HG02973 (cell line): ENCODE measurements around the gene C9orf153.
"Not testable (repeated sequence)": the region's sequence is repeated elsewhere in the genome, so short reads cannot be mapped to it uniquely, and the experiment has no call there.

Source experiments
- ATAC-seq: cut with Tn5 transposase; IDR thresholded peaks from one replicate; pipeline ENCODE4 v1.9.1; 2021; ENCODE audit warnings: moderate library complexity; ENCODE audit not compliant: unreplicated experiment

C9orf153 gene

DNA sequence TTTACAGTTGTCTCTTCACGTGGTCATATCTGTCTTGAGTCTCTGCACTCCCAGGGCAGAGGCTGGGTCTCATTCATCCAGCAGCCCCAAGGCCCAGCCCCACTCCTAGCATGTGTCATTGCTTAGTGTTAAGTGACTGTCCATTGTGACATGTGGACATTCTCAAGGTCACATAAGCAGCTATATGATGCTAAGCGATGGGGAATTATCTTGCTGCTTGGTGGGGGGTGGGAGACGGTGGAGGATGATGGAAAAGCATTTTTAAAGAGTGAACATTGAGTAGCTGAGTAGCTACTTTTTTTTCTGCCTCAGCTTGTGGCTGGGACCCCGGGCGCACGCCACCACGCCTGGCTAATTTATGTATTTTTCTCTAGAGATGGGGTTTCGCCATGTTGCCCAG, at the start of gene C9orf153:
TSS of gene C9orf153 (minus strand) at position 101 of the 400 bp plus-strand sequence. CDS start 30,054 bp downstream, outside the sequence.
- no peak for ATAC-seq

DNA sequence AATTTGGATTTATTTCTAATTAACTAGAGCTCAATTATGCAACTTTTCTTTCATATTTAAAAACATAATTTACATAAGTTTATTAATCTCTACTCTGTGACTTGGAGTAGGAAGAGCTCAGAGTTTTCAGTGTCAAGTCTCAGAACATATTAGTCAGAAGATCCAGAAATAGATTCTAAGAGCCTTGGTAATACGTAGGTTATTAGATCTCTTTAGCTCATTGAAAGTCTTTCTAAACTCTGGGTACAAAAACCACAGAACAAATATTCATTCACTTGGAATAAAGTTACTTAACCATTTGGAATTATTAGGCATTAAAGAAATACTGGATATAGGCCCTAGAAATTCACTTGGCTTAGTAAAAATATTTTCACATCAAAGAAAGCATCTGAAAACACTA, 49.2 kb upstream of the C9orf153 start:
- no peak for ATAC-seq

DNA sequence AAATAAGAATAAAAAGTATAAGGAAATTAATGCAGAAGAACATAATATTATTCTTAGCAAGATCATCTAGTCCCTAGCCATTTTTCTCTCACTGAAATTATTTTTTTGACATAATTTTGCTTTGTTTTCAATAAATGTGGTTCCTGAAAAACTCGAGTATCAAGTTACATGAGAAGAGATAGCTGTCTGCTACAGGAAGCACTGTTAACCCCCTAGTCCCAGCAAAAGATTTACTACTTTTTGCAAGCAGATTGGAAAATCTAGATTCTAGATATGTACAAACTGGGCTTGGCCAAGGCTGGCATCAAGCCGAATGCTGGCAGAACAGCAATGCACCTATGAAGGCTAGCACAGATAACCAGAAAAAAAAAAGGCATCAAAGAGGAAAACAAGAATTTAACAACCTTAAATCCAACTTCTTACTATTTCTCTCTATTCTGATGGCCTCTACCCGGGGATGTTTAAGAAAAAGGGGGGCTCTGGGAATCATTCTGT, 44.8 kb upstream of the C9orf153 start:
- no peak for ATAC-seq

DNA sequence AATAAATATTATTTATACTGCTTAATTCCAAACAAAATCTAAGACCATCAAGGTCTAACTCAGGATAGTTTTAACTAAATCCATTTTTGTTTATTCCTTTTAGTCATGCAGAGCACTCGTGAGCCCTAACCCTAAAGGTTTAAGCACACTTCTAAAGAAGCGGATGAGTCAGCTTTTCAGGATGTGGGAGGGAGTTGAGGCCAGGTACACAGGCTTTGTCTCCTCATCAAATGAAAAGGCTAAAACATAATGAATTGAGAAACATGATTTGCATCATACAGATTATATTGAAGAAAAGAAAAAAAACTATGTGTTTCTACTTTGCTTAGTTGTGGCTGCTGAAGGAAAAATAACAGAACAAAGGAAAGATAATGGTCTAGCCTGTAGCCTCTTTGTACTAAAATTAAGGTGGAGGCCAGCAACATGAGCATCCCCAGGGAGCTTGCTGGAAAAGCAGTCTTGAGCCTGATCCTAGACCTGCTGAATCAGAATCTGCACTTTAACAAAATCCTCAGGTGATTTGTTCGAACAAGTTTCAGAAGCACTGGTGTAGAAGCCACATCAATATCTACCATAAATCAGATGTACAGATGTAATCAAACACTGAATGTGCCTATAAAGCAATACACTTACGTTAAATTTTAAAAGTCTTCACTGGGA, 44.0 kb upstream of the C9orf153 start:
- no peak for ATAC-seq

DNA sequence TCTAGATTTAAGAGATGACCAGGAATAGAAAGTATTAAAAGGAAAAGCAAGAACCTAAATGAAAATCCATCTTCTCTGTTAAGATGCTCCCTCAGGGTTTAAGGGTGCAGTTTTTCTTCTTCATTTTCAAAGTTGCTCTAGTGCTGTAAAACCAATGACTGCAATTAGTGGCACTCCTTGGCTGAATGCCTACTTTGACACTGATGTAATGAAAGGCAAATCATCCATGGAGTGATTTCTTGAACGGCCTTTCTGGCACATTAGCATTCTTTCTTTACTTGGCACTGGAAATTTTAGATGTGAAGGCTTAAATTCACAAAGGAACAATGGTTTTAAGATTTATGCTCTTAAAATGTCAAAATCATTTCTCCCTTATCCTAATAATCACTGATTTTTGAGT, 42.2 kb upstream of the C9orf153 start:
- no peak for ATAC-seq

DNA sequence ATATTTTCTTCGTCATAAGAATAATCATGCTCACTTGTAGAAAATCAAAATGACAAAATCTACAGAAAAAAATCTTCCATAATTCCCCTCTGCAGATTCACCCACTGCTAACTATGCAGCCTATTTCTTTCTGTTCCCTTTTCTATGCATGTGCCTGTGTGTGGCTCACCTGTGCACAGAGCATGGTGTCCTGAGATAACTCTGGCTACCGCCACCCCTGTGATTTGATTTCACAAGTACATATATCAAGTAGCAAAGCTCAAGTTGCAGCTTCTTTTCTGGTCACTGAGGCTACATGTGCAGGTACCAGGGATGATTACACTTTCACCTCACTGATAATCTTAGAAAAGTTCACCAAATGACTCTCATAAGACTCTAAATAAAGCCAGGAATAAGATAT, 41.2 kb upstream of the C9orf153 start:
- ATAC-seq = no peak

DNA sequence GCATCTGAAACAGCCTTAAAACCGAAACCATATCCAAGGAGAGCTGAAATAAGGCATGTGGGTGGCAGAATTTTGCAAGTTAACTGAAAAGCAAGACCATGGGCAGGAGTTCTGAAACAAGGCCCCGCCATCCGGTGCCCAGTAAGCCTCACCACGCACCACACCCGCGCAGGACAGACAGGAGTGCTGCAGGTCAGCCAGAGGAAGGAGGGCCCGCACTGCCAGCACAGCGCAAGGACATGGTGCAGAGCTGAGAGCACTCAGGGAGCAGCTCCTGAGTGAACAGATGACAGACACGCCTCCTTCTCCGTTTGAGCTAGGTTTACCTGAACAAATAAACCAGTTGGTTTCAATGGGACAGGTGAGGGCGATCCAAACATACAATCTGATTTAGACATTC, 39.4 kb upstream of the C9orf153 start:
- no peak for ATAC-seq

DNA sequence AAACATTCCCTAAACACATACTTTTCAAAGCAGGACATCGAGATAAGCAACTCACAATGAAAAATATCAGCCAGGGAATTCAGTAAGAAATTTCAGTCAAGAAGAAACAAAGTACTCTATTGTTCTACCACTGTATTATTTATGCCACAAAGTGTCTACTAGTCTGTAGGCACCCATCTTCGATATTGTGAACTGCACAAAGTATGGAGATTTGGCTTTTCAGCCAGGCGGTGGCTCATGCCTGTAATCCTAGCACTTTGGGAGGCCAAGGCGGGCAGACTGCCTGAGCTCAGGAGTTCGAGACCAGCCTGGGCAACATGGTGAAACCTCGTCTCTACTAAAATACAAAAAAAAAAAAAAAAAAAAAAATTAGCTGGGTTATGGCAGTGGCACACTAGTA, 30.9 kb upstream of the C9orf153 start:
- not testable (repeated sequence) for ATAC-seq

DNA sequence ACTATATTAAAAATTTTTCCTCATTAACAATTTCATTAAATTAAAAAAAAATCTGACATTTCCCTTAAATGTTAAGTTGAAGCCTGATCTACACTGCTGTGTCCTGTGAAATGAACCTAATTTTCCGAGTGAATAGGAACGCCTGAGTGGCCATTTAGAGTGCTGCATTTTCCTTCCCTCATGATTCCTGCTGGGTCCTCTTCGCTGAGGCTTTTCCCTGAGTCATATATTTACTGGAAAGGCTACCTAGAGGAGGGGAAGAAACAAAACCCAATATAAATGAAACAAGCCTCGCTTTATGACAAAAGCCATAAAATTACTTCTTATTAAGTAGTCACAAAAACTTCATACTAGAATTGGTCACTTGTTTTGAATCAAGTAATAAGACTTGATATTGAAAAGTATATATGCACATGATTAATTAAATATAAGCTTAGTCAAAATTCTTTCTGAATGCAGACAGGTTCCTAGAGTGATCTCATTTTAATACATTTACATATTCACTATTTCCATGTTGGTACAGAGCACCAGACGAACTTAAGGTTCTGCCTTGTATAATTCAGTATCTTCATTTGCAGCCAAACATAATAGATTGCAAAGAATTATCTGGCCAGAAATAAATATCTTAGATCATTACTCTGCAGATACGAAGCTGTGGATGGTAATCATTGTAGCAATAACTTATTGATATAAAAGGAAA, 29.2 kb upstream of the C9orf153 start:
- ATAC-seq = no peak

DNA sequence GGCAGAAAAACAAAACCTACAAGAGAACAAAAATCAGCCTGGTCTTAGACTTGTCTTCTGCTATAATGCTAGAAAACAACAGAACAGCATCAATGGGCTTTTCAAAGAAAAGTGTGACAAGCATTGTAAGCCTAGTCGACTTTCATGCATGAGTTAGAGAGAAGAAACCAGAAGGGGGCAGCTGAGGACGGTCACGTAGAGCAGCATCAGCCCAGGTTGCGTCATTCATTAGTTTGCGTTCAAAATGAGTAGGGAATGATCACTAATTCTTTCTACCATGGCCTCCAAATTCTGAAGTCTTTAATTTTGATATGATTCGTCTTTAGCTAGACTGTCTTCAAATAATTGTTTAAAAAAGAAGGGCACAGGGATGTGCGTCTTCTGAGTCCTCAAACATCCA, 27.6 kb upstream of the C9orf153 start:
- ATAC-seq = no peak

DNA sequence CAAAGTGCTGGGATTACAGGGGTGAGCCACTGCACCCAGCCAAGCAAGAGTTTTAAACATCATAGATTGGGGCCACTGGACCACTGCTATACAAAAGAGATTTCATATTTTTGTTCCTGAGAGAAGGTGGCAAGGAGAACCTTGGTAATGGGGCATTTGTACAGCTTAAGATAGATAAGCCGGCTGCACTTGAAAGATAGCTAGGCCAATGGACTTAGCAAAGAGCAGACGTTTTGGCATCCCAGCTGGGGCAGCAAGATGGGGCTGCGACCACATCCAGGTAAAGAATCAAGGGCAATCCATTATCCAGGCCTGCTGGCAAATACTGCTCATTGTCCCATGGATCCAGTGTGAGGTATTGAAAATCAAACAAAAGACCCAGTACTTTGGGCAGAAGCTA, 26.8 kb upstream of the C9orf153 start:
- ATAC-seq = no peak

DNA sequence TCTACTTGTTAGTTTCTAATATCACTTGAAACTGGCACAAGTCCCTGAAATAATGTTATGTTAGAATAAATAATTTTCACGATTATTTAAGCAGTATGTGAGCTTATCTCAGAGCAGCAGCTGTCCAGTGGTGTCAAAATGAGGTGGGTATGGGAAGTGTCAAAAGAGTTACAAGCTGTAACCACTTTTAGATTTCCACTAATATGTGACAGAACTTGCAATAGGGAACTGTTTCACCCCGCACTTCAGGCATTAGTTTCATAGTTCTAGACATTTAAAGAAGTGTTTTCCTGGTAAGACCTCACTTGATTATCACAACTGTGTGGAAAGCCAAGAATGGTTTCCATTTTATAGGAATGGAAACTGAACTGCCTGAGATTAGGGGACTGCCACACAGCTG, 25.8 kb upstream of the C9orf153 start:
- ATAC-seq = no peak

DNA sequence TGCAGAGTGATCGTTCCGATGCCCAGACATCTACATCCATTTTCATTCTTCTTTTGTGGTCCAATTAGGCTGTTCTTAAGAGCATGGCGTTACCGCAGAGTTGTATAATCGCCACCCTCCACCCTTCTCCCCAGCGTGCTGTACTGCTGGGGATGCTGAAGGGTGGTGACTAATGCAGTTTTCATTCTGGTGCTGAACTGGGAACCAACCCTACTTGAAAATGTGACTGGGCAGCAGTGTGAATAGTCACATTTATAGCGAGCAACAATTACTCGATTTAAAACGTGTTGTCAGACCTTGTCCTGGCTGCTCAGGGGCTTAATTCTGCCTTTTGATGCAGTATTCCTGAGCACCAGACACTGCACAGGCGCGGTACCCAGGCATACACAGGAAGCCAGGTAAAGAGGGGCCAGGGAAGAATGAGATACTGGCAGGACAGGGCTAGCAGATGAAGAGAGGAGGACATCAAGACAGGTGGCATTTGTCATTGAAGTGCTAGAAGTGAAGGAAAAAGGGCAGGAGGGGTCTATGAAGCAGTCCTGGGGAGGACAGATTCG, 23.6 kb upstream of the C9orf153 start:
- ATAC-seq = peak; percentile 5

DNA sequence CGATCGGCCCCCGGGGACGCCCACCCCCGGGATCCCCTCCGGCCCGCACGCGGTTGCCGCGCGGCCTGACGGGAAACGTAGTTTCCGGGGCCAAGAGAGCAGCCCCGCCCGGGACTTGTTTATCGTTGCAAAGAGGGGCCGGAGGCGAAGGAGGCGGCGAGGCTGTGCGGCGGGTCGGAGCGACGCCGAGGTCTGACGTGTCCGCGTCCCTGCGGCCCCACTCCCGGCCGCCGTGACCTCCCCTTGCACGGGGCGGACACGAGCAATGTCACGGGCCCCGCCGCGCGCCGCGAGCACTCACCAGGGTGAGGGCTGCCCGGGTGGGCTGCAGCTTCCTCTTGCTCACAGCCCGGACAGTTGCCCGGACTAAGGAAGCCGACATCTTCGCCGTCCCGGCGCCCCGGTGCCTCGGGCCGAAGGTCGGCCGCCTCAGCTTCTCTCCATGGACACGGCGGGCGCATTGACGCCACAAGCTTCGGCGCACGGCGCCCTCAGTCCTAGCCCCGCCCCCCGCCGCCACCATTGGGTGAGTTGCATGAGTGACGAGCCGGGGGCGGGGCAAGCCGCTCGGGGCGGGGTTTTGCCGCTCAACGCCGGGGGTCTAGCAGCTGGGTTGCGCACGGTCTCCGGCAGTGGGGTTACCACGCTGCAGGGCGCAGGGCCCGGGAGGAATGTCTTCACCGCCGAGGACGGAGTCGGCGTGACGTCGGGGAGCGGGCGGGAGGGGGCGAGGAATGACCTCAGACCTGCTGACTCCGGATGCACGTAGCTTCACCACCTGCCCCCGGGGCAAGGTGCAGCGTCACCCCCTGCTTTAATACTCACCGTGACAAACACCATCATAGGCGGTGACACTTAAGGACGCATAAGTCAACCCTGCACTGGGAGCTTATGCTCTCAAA, 22.9 kb upstream of the C9orf153 start, which contains the start of gene ISCA1:
TSS of gene ISCA1 (minus strand) at position 462 of the 902 bp plus-strand sequence. CDS start at position 382, 80 bp downstream.
- peak; percentile 74 for ATAC-seq

DNA sequence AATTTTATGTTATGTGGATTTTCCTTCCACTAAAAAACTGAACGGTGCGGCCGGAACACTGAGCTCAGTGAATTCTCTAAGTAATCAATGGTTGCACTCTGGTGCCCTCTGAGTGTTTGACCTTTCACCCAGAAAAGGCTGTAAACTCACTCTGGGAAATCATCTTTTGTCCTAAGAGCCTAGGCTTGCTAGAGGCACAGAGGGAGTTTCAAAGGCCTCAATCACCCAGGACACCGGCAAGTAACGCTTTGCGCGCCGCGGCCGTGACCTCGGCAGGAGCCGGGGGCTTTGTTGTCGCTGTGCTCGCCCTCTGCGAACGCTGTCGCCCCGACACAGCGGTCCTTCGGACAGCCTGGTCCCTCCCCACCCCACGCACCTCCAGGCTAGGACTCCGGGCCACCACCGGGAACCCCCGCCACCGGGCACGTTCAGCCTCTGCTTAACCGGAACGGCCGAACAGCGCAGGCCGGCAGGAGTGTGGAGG, 22.2 kb upstream of the C9orf153 start:
- ATAC-seq = peak; percentile 25

DNA sequence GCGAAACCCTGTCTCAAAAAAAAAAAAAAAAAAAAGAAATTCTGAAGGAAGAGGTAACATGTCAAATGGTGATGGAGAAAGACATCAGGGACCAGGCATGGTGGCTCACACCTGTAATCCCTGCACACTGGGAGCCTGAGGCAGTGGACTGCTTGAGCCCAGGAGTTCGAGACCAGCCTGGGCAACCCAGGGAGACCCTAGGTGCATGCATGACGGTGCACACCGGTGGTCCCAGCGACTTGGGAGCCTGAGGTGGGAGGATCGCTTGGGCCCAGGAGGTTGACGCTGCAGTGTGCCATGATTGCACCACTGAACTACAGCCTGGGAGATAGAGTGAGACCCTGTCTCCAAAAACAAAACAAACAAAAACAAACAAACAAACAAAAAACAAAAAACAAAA, 21.1 kb upstream of the C9orf153 start:
- ATAC-seq = no peak

DNA sequence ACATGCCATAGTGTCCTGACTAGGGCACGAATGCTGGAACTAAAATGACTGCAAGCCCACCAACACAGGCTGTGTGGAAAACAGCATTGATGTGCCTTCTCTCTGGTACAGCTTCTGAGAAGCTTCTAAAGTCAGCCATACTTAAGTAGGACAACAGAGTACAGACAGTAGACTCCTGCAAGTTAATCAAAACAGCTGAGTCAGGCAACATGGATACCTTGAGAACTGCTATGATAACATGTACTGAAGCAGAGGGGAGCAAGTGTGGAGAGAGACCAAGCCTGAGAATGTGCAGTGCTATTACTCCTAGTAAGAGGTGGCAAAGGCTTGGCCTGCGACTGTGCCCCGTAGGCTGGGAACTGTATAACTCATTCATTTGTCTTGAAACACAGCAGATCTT, 20.4 kb upstream of the C9orf153 start:
- no peak for ATAC-seq

DNA sequence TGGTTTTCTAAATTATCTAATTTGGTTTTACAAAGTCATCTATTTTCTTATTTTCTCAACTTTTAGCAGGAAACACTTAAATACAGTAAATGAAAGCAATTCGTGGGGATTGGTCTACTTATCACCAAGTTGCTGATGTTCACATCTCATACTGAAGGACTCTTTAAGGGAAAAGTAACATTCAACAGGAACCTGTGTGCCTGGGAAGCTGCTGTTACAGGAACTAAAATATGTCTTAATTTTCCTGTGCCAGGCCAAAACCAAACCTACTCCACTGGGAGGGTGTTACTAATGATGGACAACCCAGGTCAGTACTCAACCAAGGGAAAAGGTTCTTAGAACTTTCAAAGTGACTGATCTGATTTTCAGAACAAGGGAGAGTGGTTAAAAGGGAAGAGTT, 17.6 kb upstream of the C9orf153 start:
- ATAC-seq = no peak

DNA sequence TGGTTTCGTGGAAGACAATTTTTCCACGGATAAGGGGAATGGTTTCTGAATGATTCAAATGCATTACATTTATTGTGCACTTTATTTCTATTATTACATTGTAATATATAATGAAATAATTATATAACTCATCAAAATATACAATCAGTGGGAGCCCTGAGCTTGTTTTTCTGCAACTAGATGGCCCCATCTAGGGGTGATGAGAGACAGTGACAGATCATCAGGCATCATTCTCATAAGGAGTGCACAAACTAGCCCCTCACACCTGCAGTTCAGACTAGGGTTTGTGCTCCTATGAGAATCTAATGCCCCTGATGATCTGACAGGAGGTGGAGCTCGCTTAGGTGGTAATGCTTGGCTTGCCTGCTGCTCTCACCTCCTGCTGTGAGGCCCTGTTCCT, 16.5 kb upstream of the C9orf153 start:
- no peak for ATAC-seq

DNA sequence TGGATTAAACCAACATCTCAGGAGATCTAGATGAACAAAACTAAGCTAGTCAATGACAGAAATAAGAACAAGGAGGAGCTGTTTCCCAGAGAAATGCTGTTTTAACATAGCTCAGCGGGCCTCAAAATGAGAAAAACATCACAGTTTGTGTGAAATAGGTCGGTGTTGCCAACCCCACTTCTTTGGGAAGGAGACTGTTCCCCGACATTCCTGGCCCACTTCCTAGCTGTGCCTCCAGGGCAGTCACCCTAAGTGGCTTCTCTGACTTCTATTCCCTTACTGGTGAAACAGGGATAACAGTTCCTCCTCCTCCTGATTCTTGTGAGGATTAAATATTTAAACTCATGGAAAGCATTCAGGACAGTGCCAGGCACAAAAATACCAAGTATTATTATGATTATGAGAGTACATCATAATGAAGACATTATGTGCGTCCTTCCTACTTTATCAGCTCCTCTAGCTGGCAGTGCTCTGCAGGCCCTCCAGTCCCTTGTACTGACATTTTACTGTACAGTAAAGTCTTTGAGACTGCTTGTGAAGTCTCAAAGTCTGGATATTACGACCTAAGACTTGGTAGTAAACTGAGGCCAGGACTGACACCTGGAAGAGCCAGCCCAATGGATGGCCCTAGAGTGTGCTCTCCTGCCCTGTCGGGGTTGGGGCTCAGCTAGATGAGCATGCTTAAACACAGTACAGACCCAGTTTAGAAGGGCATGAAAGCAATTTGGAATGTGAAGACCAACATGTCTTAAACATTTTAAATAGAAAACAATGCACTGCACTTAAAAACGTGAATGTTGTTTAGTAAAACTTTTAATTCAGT, 15.6 kb upstream of the C9orf153 start:
- no peak for ATAC-seq
